Neural progenitor cell (in vitro differentiated cells): ENCODE results near the gene KLHL29. TPM values are rescaled to one million over a fixed set of nuclear protein-coding genes. Genes with fewer than 3 reads are reported as not detected.

Experiments used
- DNase-seq: peaks from one replicate; pipeline ENCODE4 v3.0.0-alpha.2; 2016; ENCODE audit warnings: low spot score
- H2AFZ ChIP-seq: fragments of 200-600 bp; sonication (generic); replicated peaks from 2 replicates; pipeline ENCODE4 v1.6.1; 2016; ENCODE audit warnings: antibody characterized with exemption
- H3F3A ChIP-seq: fragments of 200-600 bp; sonication (generic); 2 replicates; pipeline ENCODE4 v1.6.1; 2016; ENCODE audit warnings: antibody characterized with exemption, low read depth
- H3K27ac ChIP-seq: fragments of 200-600 bp; sonication (generic); 2 replicates; pipeline ENCODE4 v1.5.1; 2016; ENCODE audit warnings: mild to moderate bottlenecking
- H3K27me3 ChIP-seq: fragments of 200-600 bp; sonication (generic); 2 replicates; pipeline ENCODE4 v1.6.1; 2016; ENCODE audit warnings: mild to moderate bottlenecking, moderate library complexity
- H3K36me3 ChIP-seq: fragments of 200-600 bp; sonication (generic); 2 replicates; pipeline ENCODE4 v1.5.1; 2016
- H3K4me1 ChIP-seq: fragments of 200-600 bp; sonication (generic); 2 replicates; pipeline ENCODE4 v1.6.1; 2016; ENCODE audit warnings: mixed run types
- H3K4me2 ChIP-seq: fragments of 200-600 bp; sonication (generic); 2 replicates; pipeline ENCODE4 v1.6.1; 2016
- H3K4me3 ChIP-seq: fragments of 200-600 bp; sonication (generic); 2 replicates; pipeline ENCODE4 v1.5.1; 2016
- H3K79me2 ChIP-seq: fragments of 200-600 bp; sonication (generic); 2 replicates; pipeline ENCODE4 v1.6.1; 2016; ENCODE audit warnings: low read depth
- H3K9ac ChIP-seq: fragments of 200-600 bp; sonication (generic); 2 replicates; pipeline ENCODE4 v1.6.1; 2016
- H3K9me3 ChIP-seq: fragments of 200-600 bp; sonication (generic); 2 replicates; pipeline ENCODE4 v1.5.1; 2016; ENCODE audit warnings: low read depth
- H4K20me1 ChIP-seq: fragments of 200-600 bp; sonication (generic); 2 replicates; pipeline ENCODE4 v1.6.1; 2016; ENCODE audit warnings: low read depth
- H3K27ac Mint-ChIP-seq: 3 replicates; pipeline ENCODE4 v1.8.0; 2021; ENCODE audit warnings: mixed read lengths
- H3K27me3 Mint-ChIP-seq: 2 replicates; pipeline ENCODE4 v1.8.0; 2022; ENCODE audit warnings: low read depth, mild to moderate bottlenecking, inconsistent platforms, moderate library complexity, mixed read lengths; ENCODE audit not compliant: insufficient read depth
- H3K36me3 Mint-ChIP-seq: 3 replicates; pipeline ENCODE4 v1.8.0; 2021; ENCODE audit warnings: mixed read lengths
- H3K4me1 Mint-ChIP-seq: 3 replicates; pipeline ENCODE4 v1.8.0; 2021; ENCODE audit warnings: mixed read lengths
- H3K4me3 Mint-ChIP-seq: 3 replicates; pipeline ENCODE4 v1.8.0; 2021; ENCODE audit warnings: mild to moderate bottlenecking, moderate library complexity, mixed read lengths
- H3K9me3 Mint-ChIP-seq: 3 replicates; pipeline ENCODE4 v1.8.0; 2020; ENCODE audit warnings: mixed read lengths
- EZH2 ChIP-seq: fragments of 200-600 bp; sonication (generic); IDR thresholded peaks from 2 replicates; pipeline ENCODE4 v1.6.1; 2017; ENCODE audit warnings: antibody characterized with exemption, mild to moderate bottlenecking, moderate library complexity
- EZH2phosphoT487 ChIP-seq: fragments of 200-600 bp; sonication (generic); IDR thresholded peaks from 2 replicates; pipeline ENCODE4 v1.6.1; 2017; ENCODE audit warnings: antibody characterized with exemption
- total RNA-seq: library from RNA; depleted of rRNA; stranded (reverse); fragments of >200 nt; gene quantifications from 2 replicates; pipeline ENCODE4 v1.2.3, GENCODE V29; 2015; ENCODE audit warnings: low replicate concordance
- TF ChIP-seq, protein P1 (sequence below): fragments of 200-600 bp; sonication (generic); IDR thresholded peaks from 2 replicates; pipeline ENCODE4 v1.5.1; 2017; ENCODE audit warnings: antibody characterized with exemption, mild to moderate bottlenecking

The KLHL29 gene
- total RNA-seq, 1 donor from 2014 or later = 1.6 TPM

DNA sequence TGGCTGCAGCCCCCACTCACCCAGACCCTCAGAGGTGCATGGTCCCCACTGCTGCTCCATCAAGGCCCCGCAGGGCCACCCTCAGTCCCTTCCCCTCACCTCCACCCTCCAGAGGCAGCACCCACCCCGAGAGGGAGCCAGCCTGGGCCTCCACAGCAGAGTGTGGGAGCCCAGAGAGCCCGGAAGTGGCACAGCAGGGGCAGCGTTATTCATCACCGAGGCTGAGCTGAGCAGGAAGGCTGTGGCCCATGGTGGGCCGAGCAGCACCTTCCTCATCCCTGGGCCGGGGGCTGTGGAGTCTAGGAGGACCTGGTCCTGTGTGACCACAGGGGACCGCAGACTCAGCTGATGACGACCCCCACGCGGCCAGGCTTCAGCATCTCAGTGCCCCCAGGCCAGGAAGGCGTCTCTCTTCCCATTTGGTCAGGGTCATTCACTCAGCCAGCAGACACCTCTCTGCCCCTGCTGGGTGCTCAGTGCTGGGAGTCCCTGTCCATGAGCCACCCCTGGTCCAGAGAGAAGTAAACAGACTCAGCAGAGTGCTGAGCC, 283.9 kb downstream of the KLHL29 start:
- TF ChIP-seq EZH2phosphoT487 = no peak
- TF ChIP-seq, protein P1, sequence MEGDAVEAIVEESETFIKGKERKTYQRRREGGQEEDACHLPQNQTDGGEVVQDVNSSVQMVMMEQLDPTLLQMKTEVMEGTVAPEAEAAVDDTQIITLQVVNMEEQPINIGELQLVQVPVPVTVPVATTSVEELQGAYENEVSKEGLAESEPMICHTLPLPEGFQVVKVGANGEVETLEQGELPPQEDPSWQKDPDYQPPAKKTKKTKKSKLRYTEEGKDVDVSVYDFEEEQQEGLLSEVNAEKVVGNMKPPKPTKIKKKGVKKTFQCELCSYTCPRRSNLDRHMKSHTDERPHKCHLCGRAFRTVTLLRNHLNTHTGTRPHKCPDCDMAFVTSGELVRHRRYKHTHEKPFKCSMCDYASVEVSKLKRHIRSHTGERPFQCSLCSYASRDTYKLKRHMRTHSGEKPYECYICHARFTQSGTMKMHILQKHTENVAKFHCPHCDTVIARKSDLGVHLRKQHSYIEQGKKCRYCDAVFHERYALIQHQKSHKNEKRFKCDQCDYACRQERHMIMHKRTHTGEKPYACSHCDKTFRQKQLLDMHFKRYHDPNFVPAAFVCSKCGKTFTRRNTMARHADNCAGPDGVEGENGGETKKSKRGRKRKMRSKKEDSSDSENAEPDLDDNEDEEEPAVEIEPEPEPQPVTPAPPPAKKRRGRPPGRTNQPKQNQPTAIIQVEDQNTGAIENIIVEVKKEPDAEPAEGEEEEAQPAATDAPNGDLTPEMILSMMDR = no peak
- no peak for TF ChIP-seq EZH2
- no peak for DNase-seq
- Mint-ChIP-seq H3K4me3 (no peak overlapping the region), H3K27ac (no peak overlapping the region), H3K36me3 (peaks cover 6% of the 10 kb centered on the region), H3K4me1 (peaks cover 17% of the 10 kb centered on the region), H3K27me3 (peaks cover 10% of the 10 kb centered on the region), H3K9me3 (no peaks in the 10 kb centered on the region)
- Histone ChIP-seq H4K20me1 (no peaks in the 10 kb centered on the region), H2AFZ (no peak overlapping the region), H3K36me3 (no peaks in the 10 kb centered on the region), H3K9ac (no peak overlapping the region), H3K4me1 (peaks cover 5% of the 10 kb centered on the region), H3F3A (no peaks in the 10 kb centered on the region), H3K79me2 (no peaks in the 10 kb centered on the region), H3K4me2 (no peak overlapping the region), H3K27me3 (no peaks in the 10 kb centered on the region), H3K4me3 (no peak overlapping the region), H3K27ac (no peak overlapping the region), H3K9me3 (no peaks in the 10 kb centered on the region)

DNA sequence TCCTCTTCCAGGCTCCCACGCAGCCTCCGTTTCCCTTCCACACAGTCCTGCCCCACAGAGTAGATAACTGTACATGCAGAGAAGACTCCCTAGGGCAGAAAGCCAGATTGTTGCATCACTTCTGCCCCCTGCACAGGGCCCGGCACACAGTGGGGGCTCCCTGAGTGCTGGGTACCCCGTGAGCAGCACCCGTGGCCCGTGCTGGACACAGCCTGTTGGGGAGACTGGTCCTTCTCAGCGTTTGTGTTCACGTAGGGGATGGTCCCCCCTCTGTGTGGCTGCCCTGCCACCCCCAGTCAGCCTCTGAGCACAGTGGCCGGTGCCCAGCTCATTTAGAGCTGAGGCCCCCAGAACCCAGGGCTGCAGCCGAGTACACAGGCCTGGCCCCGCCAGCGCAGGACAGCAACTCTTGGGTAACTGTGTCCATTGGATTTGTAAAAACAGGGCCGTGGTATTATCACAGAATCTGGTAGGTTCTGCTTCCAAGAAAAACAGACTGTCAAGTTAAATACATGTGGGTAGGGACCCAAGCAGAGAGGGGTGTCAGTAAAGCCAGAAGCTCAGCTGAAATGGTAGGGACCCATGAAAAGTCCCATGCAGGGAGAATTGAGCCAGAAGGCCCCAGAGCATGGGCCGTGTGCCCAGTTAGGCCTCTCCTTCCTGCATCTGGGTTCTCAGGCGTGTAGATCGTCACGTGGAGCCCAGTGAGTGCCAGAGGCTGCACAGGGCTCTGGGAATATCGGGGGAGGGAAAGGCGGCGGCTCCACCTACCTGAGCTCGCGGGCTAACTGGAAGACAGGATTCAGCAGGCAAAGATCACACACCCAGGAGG, 284.6 kb downstream of the KLHL29 start:
- Mint-ChIP-seq H3K27ac (peak overlapping the region; percentile 72), H3K36me3 (peaks cover 4% of the 10 kb centered on the region), H3K4me1 (peaks cover 17% of the 10 kb centered on the region), H3K27me3 (peaks cover 10% of the 10 kb centered on the region), H3K4me3 (no peak overlapping the region), H3K9me3 (no peaks in the 10 kb centered on the region)
- Histone ChIP-seq H3F3A (no peaks in the 10 kb centered on the region), H3K4me2 (no peak overlapping the region), H3K4me1 (peaks cover 5% of the 10 kb centered on the region), H3K79me2 (no peaks in the 10 kb centered on the region), H3K9me3 (no peaks in the 10 kb centered on the region), H3K36me3 (no peaks in the 10 kb centered on the region), H3K27ac (no peak overlapping the region), H3K9ac (no peak overlapping the region), H3K4me3 (no peak overlapping the region), H2AFZ (no peak overlapping the region), H3K27me3 (no peaks in the 10 kb centered on the region), H4K20me1 (no peaks in the 10 kb centered on the region)
- DNase-seq = no peak
- TF ChIP-seq EZH2phosphoT487 = no peak
- no peak for TF ChIP-seq EZH2
- TF ChIP-seq, protein P1 = no peak

DNA sequence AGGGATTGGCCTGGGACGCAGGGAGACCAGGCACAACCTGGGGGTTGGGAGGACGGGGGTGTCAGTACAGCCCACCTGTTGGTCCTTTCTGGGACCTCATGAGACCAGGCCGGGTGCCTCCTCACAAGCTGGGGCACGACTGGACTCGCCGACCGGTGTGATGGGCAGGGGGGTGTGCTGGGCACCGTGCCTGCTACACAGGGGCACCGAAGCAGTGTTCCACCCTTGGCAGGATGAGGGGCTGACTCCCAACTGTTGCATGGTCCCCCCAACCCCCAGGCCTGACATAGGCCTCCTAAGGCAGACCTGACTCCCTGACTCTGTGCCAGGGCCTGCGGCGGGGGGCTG, 285.2 kb downstream of the KLHL29 start:
- H3K36me3 ChIP-seq = no peaks in the 10 kb centered on the region
- no peaks in the 10 kb centered on the region for H3K27me3 ChIP-seq
- Mint-ChIP-seq H3K9me3 (no peaks in the 10 kb centered on the region), H3K27ac (no peak overlapping the region), H3K27me3 (peaks cover 10% of the 10 kb centered on the region), H3K4me1 (peaks cover 17% of the 10 kb centered on the region), H3K36me3 (peaks cover 4% of the 10 kb centered on the region), H3K4me3 (no peak overlapping the region)
- no peak overlapping the region for H2AFZ ChIP-seq
- no peak overlapping the region for H3K27ac ChIP-seq
- TF ChIP-seq EZH2 (no peak), EZH2phosphoT487 (no peak)
- TF ChIP-seq, protein P1 = no peak
- H3K4me3 ChIP-seq = no peak overlapping the region
- no peaks in the 10 kb centered on the region for H3F3A ChIP-seq
- H4K20me1 ChIP-seq = no peaks in the 10 kb centered on the region
- no peak overlapping the region for H3K9ac ChIP-seq
- H3K4me1 ChIP-seq = peaks cover 5% of the 10 kb centered on the region
- no peak overlapping the region for H3K4me2 ChIP-seq
- H3K9me3 ChIP-seq = no peaks in the 10 kb centered on the region
- no peaks in the 10 kb centered on the region for H3K79me2 ChIP-seq
- DNase-seq = no peak
